ENCODE data around the gene ALDH5A1.

ALDH5A1 gene

DNA sequence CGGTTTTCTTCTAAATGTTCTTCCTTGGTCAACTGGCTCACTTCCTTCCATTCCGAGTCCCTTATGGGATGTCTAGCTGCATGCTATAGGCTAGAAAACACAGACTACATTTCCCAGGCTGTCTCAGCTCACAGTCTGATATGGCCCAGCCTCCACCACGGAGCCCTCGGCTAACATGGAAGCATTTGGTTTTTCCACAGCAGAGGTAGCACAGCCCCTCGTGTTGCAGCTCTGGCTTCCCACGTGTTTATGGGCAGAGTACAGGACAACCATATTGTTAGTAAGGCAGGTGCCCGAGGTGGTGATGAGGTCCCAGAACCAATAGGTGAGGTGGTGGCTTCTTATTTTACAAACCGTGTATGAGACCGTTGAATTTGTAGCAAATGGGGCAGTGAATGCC, 14.1 kb upstream of the ALDH5A1 start:
- TF ChIP-seq, protein P1, sequence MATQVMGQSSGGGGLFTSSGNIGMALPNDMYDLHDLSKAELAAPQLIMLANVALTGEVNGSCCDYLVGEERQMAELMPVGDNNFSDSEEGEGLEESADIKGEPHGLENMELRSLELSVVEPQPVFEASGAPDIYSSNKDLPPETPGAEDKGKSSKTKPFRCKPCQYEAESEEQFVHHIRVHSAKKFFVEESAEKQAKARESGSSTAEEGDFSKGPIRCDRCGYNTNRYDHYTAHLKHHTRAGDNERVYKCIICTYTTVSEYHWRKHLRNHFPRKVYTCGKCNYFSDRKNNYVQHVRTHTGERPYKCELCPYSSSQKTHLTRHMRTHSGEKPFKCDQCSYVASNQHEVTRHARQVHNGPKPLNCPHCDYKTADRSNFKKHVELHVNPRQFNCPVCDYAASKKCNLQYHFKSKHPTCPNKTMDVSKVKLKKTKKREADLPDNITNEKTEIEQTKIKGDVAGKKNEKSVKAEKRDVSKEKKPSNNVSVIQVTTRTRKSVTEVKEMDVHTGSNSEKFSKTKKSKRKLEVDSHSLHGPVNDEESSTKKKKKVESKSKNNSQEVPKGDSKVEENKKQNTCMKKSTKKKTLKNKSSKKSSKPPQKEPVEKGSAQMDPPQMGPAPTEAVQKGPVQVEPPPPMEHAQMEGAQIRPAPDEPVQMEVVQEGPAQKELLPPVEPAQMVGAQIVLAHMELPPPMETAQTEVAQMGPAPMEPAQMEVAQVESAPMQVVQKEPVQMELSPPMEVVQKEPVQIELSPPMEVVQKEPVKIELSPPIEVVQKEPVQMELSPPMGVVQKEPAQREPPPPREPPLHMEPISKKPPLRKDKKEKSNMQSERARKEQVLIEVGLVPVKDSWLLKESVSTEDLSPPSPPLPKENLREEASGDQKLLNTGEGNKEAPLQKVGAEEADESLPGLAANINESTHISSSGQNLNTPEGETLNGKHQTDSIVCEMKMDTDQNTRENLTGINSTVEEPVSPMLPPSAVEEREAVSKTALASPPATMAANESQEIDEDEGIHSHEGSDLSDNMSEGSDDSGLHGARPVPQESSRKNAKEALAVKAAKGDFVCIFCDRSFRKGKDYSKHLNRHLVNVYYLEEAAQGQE (IDR thresholded peaks at IDR 0.05; ENCODE audit: insufficient read depth in 1 of 2, low read depth in 2 of 2, low read length in 2 of 2), result no peak
- no peak for TF ChIP-seq TAF1 (IDR thresholded peaks at IDR 0.05; ENCODE audit: borderline replicate concordance, insufficient read depth, low read length)
- no peak for TF ChIP-seq POLR2AphosphoS5 (IDR thresholded peaks at IDR 0.05; ENCODE audit: low read depth, low read length)
- no peak for TF ChIP-seq FOXP2 (optimal IDR thresholded peaks at IDR 0.05; ENCODE audit: borderline replicate concordance, extremely low read depth, extremely low read length, insufficient read depth)
- TF ChIP-seq SIN3A (IDR thresholded peaks at IDR 0.05; ENCODE audit: borderline replicate concordance, insufficient read depth, low read length), result no peak

DNA sequence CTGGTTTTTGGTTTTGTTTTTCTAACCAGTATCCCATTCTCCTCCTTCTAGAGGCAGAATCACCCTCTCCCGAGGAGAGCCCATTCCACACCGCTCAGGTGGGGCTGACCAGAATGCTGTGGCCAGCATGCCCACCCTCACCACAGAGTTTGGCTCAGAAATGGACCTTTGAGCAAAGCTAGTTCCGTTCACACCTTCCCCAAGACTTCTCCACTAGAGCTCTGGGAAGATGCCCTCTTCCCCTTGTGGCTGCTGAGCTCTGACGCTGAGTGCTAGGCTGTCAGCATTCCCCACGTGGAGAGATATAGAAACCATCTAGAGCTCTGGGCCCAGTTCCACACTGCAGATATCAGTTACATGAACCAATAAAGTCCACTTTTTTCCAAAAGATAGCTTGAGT, 13.3 kb upstream of the ALDH5A1 start:
- TF ChIP-seq POLR2AphosphoS5 (IDR thresholded peaks at IDR 0.05; ENCODE audit: low read depth, low read length) (no peak), SIN3A (IDR thresholded peaks at IDR 0.05; ENCODE audit: borderline replicate concordance, insufficient read depth, low read length) (no peak)

DNA sequence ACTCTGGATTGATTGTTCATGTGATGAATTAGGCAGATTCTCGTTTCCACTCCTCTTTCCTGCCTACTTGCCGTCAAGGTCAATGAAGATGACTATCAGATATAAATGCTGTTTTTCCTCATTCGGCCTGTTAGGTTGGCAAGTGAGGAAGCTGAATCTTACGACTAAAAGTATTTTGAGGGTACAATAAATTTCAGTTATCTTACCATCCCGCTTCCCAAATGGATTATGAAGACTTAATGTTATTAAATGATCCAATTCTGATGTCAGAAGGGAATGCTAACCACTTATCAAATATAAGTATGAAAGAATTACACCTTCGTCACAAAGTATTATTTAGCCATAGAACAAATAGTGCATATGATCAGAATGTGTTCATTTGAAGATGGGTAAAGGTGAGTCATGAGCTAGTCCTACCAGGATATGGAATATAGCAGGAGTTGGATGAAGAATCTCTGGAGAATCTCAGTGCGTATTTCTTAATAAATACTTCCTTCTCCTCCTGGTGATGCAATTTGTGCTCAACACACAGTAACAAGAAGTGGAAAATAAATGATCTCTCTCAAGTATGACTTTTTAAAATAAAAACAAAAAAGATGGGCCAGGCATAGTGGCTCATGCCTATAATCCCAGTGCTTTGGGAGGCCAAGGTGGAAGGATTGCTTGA, 10.0 kb upstream of the ALDH5A1 start:
- TF ChIP-seq SIN3A (IDR thresholded peaks at IDR 0.05; ENCODE audit: borderline replicate concordance, insufficient read depth, low read length) (no peak), POLR2AphosphoS5 (IDR thresholded peaks at IDR 0.05; ENCODE audit: low read depth, low read length) (no peak), TAF1 (IDR thresholded peaks at IDR 0.05; ENCODE audit: borderline replicate concordance, insufficient read depth, low read length) (no peak), FOXP2 (optimal IDR thresholded peaks at IDR 0.05; ENCODE audit: borderline replicate concordance, extremely low read depth, extremely low read length, insufficient read depth) (no peak)
- TF ChIP-seq, protein P1 (IDR thresholded peaks at IDR 0.05; ENCODE audit: insufficient read depth in 1 of 2, low read depth in 2 of 2, low read length in 2 of 2), result no peak

DNA sequence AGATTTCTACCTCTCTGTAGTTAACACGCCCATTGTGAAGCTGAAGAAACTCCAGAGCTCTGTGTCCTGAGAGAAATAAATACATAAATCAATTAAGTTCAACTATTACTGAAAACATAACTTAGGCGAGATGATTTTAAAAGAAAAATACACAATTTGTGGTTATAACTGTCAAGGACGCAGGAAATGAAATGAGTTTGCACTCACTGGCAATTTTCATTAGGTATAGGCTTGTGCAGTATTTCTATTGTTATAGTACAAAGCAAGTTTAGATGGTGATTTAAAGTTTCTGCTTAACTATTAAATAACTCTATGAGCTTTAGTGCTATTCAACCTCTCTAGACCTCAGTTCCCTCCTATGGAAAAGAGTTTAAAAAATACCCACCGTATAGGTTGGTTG, 8.7 kb upstream of the ALDH5A1 start:
- TF ChIP-seq FOXP2 (optimal IDR thresholded peaks at IDR 0.05; ENCODE audit: borderline replicate concordance, extremely low read depth, extremely low read length, insufficient read depth) (no peak), POLR2AphosphoS5 (IDR thresholded peaks at IDR 0.05; ENCODE audit: low read depth, low read length) (no peak), SIN3A (IDR thresholded peaks at IDR 0.05; ENCODE audit: borderline replicate concordance, insufficient read depth, low read length) (no peak), TAF1 (IDR thresholded peaks at IDR 0.05; ENCODE audit: borderline replicate concordance, insufficient read depth, low read length) (no peak)
- TF ChIP-seq, protein P1 (IDR thresholded peaks at IDR 0.05; ENCODE audit: insufficient read depth in 1 of 2, low read depth in 2 of 2, low read length in 2 of 2), result no peak

DNA sequence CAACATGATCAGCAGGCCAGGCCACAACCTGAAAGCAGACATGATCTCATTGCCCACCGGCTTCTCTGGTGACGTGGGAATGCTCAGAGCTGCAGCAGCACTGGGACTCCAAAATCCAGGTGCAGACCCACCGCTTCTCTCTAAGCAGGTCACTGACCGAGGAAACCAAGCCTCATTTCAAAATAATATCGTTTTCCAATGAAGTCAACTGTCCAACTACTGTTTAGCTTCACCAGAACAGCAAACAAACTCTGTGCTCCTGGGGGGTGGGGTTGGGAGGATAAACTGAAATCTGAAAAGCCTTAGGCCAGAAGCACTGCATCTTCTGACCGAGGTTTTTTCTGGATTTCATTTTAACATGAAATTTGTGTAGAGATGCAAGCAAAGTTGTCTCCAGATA, 5.3 kb upstream of the ALDH5A1 start, which contains the start of gene GPLD1:
GPLD1 (minus strand) TSS at position 109 of the 400 bp plus-strand sequence; CDS start at position 42, 67 bp downstream.
- TF ChIP-seq POLR2AphosphoS5 (IDR thresholded peaks at IDR 0.05; ENCODE audit: low read depth, low read length), result no peak
- TF ChIP-seq TAF1 (IDR thresholded peaks at IDR 0.05; ENCODE audit: borderline replicate concordance, insufficient read depth, low read length), result no peak
- no peak for TF ChIP-seq SIN3A (IDR thresholded peaks at IDR 0.05; ENCODE audit: borderline replicate concordance, insufficient read depth, low read length)
- TF ChIP-seq, protein P1 (IDR thresholded peaks at IDR 0.05; ENCODE audit: insufficient read depth in 1 of 2, low read depth in 2 of 2, low read length in 2 of 2), result no peak
- TF ChIP-seq FOXP2 (optimal IDR thresholded peaks at IDR 0.05; ENCODE audit: borderline replicate concordance, extremely low read depth, extremely low read length, insufficient read depth), result no peak

Data from PFSK-1 (cell line).